GM12874 (cell line): ENCODE data around the gene PRODH2.

ENCODE experiments used
- CTCF ChIP-seq: IDR thresholded peaks from 2 replicates; pipeline ENCODE4 v1.5.1; 2011; ENCODE audit warnings: low read depth, mild to moderate bottlenecking, control low read depth, low read length, moderate library complexity; ENCODE audit not compliant: insufficient read depth

PRODH2 gene

GRCh38 chr19:35774274-35775045 lies 38.2 kb downstream of the PRODH2 start:
- TF ChIP-seq CTCF = no peak

DNA sequence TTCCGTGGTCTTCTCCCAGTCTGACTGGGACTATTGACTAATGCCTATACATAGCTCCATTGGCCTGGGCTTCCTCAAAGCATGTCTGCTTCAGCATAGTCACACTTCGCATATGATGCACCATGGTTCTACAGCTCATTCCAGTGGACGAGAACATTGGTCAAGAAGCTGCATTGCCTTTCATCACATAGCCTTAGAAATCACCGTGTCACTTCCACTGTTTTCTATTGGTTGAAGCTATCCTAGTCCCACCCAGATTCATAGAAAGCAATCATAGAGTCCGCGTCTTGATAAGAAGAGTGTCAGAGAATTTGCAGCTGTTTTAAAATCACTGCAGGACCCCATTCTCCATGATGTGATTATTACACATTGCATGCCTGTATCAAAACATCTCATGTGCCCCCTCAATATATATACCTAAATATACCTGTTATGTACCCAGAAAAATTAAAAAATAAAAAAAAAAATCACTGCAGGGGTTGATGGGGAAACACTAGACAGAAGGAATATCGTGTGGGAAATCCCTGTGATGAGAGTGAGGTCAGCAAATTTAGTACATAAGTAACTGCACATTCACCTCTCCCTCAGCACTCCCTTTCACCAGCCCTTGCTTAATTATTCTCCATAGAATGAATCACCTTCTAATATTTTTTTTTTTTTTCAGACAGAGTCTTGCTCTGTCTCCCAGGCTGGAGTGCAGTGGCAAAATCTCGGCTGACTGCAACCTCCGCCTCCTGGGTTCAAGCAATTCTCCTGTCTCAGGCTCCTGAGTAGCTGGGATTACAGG lies 39.4 kb downstream of the PRODH2 start:
- no peak for TF ChIP-seq CTCF

DNA sequence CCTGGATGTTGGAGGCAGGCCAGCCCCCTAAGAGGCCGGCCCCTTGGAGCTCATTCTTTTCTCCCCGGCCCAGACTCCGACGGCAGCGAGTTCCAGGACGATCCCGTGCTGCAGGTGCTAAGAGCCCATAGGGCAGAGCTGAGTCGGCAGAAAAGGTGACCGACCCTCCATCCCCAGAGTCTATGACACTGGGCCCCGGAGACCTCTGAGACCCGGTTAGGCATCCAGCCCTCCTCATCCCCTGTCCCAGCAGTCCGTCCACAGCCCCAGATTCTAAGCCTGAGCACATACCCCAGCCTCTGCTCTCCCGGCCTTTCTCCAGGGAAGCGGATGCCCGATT lies 44.6 kb downstream of the PRODH2 start:
- no peak for TF ChIP-seq CTCF

DNA sequence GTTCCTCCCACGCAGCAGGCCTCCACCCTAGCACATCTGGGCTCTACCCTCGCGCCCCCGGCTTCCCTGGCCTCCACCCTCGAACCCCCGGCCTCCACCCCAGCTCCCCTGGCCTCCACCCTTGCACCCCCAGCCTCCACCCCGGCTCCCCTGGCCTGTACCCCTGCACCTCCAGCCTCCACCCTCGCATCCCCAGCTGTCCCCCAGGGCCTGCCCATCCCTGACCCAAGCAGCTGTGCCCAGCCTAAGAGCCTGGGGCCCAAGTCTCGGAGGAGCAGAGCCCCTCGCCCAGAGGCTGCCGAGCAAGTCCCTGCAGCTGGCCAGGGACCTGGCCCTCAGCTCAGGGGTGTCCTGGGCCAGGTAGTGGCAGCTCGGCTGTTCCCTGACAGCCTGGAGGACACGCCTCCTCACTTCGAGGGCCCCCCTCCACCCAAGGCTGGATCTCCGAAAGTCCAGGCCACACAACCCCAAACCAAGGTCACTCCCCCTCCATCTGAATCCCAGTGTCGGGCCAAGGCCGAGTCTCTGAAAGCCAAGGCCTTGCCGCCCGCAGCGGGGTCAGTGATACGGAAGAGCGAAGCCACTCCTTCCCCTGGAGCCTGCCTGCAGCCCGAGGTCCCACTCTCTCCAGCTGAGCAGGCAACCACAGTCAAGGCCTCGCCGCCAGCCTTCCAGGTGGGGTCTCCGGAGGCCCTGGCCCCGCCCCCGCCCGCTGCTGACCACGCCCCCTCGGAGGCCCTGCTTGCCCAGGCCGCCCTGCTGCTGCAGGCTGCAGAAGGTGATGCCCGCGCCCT lies 45.2 kb downstream of the PRODH2 start:
- TF ChIP-seq CTCF = no peak

- TF ChIP-seq CTCF = no peak
These were observed 46.0 kb downstream of the PRODH2 start for GRCh38 chr19:35766571-35767104.

DNA sequence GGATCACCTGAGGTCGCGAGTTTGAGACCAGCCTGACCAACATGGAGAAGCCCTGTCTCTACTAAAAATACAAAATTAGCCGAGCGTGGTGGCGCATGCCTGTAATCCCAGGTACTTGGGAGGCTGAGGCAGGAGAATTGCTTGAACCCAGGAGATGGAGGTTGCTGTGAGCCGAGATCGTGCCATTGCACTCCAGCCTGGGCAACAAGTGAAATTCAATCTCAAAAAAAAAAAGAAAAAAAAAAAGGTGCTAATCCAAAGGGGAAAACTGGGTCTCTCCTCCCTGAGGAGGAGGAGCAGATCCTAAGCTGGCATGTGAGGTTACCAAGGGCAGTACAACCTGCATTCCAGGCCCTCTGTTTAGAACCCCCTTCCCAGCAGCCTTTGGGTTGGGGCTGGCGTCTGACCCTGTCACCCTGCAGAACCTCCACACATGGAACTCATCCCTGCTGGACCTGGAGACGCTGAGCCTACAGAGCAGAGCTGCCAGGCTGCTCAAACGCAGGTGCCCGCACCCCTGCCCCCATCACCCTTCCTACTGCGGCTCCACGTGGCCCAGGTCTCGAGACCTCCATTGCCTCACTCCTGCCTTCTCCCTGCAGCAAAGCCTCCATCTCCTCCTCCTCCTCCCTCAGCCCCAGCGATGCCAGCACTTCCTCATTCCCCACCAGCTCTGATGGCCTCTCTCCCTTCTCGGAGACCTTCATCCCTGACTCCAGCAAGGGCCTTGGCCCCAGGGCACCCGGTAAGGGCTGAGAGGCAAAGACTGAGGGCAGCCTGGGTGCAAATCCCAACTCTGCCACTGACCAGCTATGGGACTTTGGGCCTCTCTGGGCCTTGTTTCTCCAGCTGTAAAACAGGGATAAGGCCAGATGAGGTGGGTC lies 48.0 kb downstream of the PRODH2 start:
- no peak for TF ChIP-seq CTCF
